ENCODE data around the gene GPR35. TPM values are rescaled to one million over a fixed set of nuclear protein-coding genes. Genes with fewer than 3 reads are reported as not detected.
A peak's percentile ranks its signal among the peaks of the same experiment; 100 is the strongest.

The GPR35 gene
- total RNA-seq, 1 donor from 2014 or later = 5.4 TPM

GRCh38 chr2:240624011-240624949, 1.0 kb upstream of the GPR35 start:
- no peak for DNase-seq (ENCODE audit: low spot score in 2 of 2, unreplicated experiment in 2 of 2)
- Mint-ChIP-seq H3K4me1 (peaks cover 4% of the 10 kb centered on the region), H3K27me3 (ENCODE audit: low read depth) (no peaks in the 10 kb centered on the region), H3K27ac (peak overlapping the region; percentile 71), H3K9me3 (no peaks in the 10 kb centered on the region), H3K4me3 (no peak overlapping the region), H3K36me3 (no peaks in the 10 kb centered on the region)
- no peak for TF ChIP-seq CTCF (IDR thresholded peaks at IDR 0.05; ENCODE audit: unreplicated experiment)

GRCh38 chr2:240626531-240627300, 1.4 kb downstream of the GPR35 start:
- no peak overlapping the region for H3K4me3 Mint-ChIP-seq
- no peak overlapping the region for H3K27ac Mint-ChIP-seq
- no peak for TF ChIP-seq CTCF (IDR thresholded peaks at IDR 0.05; ENCODE audit: unreplicated experiment)
- H3K27me3 Mint-ChIP-seq (ENCODE audit: low read depth) = no peaks in the 10 kb centered on the region
- H3K4me1 Mint-ChIP-seq = peaks cover 4% of the 10 kb centered on the region
- H3K9me3 Mint-ChIP-seq = no peaks in the 10 kb centered on the region
- DNase-seq (ENCODE audit: low spot score in 2 of 2, unreplicated experiment in 2 of 2) = peak in 1 of 2 experiments; percentile 25
- H3K36me3 Mint-ChIP-seq = no peaks in the 10 kb centered on the region

GRCh38 chr2:240627736-240628506, 2.6 kb downstream of the GPR35 start:
- no peak for DNase-seq (ENCODE audit: low spot score in 2 of 2, unreplicated experiment in 2 of 2)
- H3K4me3 Mint-ChIP-seq = no peak overlapping the region

GRCh38 chr2:240628507-240628807, 3.2 kb downstream of the GPR35 start:
- no peak for TF ChIP-seq CTCF (IDR thresholded peaks at IDR 0.05; ENCODE audit: unreplicated experiment)
- Mint-ChIP-seq H3K27ac (no peak overlapping the region), H3K4me3 (no peak overlapping the region), H3K4me1 (peaks cover 2% of the 10 kb centered on the region), H3K36me3 (peaks cover 3% of the 10 kb centered on the region), H3K9me3 (peaks cover 7% of the 10 kb centered on the region), H3K27me3 (ENCODE audit: low read depth) (no peaks in the 10 kb centered on the region)
- DNase-seq (ENCODE audit: low spot score in 2 of 2, unreplicated experiment in 2 of 2) = no peak

More at GRCh38 chr2:240627736-240628506, 2.6 kb downstream of the GPR35 start:
- H3K36me3 Mint-ChIP-seq = no peaks in the 10 kb centered on the region
- no peak for TF ChIP-seq CTCF (IDR thresholded peaks at IDR 0.05; ENCODE audit: unreplicated experiment)
- H3K27me3 Mint-ChIP-seq (ENCODE audit: low read depth) = no peaks in the 10 kb centered on the region
- H3K9me3 Mint-ChIP-seq = peaks cover 1% of the 10 kb centered on the region
- H3K4me1 Mint-ChIP-seq = peaks cover 2% of the 10 kb centered on the region
- H3K27ac Mint-ChIP-seq = no peak overlapping the region

- Mint-ChIP-seq H3K27me3 (ENCODE audit: low read depth) (no peaks in the 10 kb centered on the region), H3K4me3 (no peak overlapping the region), H3K36me3 (peaks cover 4% of the 10 kb centered on the region), H3K9me3 (peaks cover 9% of the 10 kb centered on the region), H3K27ac (no peak overlapping the region), H3K4me1 (peaks cover 2% of the 10 kb centered on the region)
- no peak for TF ChIP-seq CTCF (IDR thresholded peaks at IDR 0.05; ENCODE audit: unreplicated experiment)
- no peak for DNase-seq (ENCODE audit: low spot score in 2 of 2, unreplicated experiment in 2 of 2)
Measured at GRCh38 chr2:240628808-240629618, 3.7 kb downstream of the GPR35 start.

Measured in mesothelial cell of epicardium (in vitro differentiated cells).